Thyroid gland (tissue), 4 donors: ENCODE data around the gene MTCH1. TPM values are rescaled to one million over a fixed set of nuclear protein-coding genes. Genes with fewer than 3 reads are reported as not detected.
A peak's percentile ranks its signal among the peaks of the same experiment; 100 is the strongest.

Source experiments
- DNase-seq, 2 donors: peaks; one replicate each; pipeline ENCODE4 v3.0.0-alpha.2; 2019
- H3K27ac ChIP-seq, 3 donors: fragments of 200-600 bp; sonication (generic); 1 replicate in 2 of 3; 2 replicates in 1 of 3; pipeline ENCODE4 v1.5.1; 2016 to 2019; ENCODE audit warnings: mild to moderate bottlenecking in 1 of 3, moderate library complexity in 1 of 3
- H3K27me3 ChIP-seq: fragments of 200-600 bp; sonication (generic); one replicate; pipeline ENCODE4 v1.5.1; 2019
- H3K36me3 ChIP-seq, 2 donors: fragments of 200-600 bp; sonication (generic); one replicate each; pipeline ENCODE4 v1.5.1; 2016 to 2019
- H3K4me1 ChIP-seq, 2 donors: fragments of 200-600 bp; sonication (generic); one replicate each; pipeline ENCODE4 v1.5.1; 2017 to 2019
- H3K4me3 ChIP-seq, 3 donors: fragments of 200-600 bp; sonication (generic); replicated peaks in 1 of 3; 1 replicate in 2 of 3; 2 replicates in 1 of 3; pipeline ENCODE4 v1.5.1; 2016; ENCODE audit warnings: mild to moderate bottlenecking in 1 of 3
- H3K9me3 ChIP-seq: fragments of 200-600 bp; sonication (generic); one replicate; pipeline ENCODE4 v1.5.1; 2017
- CTCF ChIP-seq, 6 experiments: fragments of 200-600 bp in 3 of 6; fragments of 450-650 bp in 3 of 6; sonication (generic) in 3 of 6; IDR thresholded peaks; one replicate each; pipeline ENCODE4 v1.5.1; 2016 to 2019; ENCODE audit warnings: antibody characterized with exemption in 6 of 6, mild to moderate bottlenecking in 2 of 6, inconsistent platforms in 1 of 6, moderate library complexity in 1 of 6
- POLR2A ChIP-seq, 2 donors: fragments of 450-650 bp; IDR thresholded peaks; one replicate each; pipeline ENCODE4 v1.6.1; 2017; ENCODE audit warnings: antibody characterized with exemption in 2 of 2, mild to moderate bottlenecking in 2 of 2, moderate library complexity in 1 of 2
- WGBS, 2 donors: methylation state at CpG; one replicate each; pipeline ENCODE4 v1.1.5; 2017; 5-methylcytosine and 5-hydroxymethylcytosine counted together
- intact Hi-C: fragments of 100-400 bp; cut with DNase I; formaldehyde crosslinking; loops from one replicate; pipeline ENCODE4 v1.15.1; 2023
- total RNA-seq, 4 donors: library from RNA; depleted of rRNA; stranded (reverse); fragments of >200 nt; gene quantifications; one replicate each; pipeline ENCODE4 v1.2.3, GENCODE V29; 2016

MTCH1 gene
- total RNA-seq, 4 donors from 2014 or later, result 571 to 1,096 (median 866) TPM

- Histone ChIP-seq H3K4me1 (peaks cover 22 to 23% of the 10 kb centered on the region in 2 donors), H3K27me3 (no peaks in the 10 kb centered on the region), H3K9me3 (no peaks in the 10 kb centered on the region), H3K27ac (peak overlapping the region; percentile 38 to 86 (median 72)), H3K36me3 (no peaks in the 10 kb centered on the region), H3K4me3 (no peak overlapping the region)
- no peak for DNase-seq
- TF ChIP-seq CTCF (IDR thresholded peaks at IDR 0.05), result no peak
- TF ChIP-seq POLR2A (IDR thresholded peaks at IDR 0.05), result no peak
- intact Hi-C loops, result loop anchor here (10.0 kb wide), 2 partner anchors 103 to 133 kb away; partner anchors contain the start of gene C6orf89
- 60 to 65% methylated on average over 5 of the region's 5 CpGs for WGBS, 2 donors
Measured at GRCh38 chr6:37017606-37018197, 31.7 kb upstream of the MTCH1 start.

- TF ChIP-seq POLR2A (IDR thresholded peaks at IDR 0.05) (no peak), CTCF (IDR thresholded peaks at IDR 0.05) (no peak)
- whole genome bisulfite sequencing, 2 donors, result 85 to 94% methylated on average over 3 of the region's 3 CpGs
- Histone ChIP-seq H3K27ac (no peak overlapping the region), H3K9me3 (no peaks in the 10 kb centered on the region), H3K4me3 (no peak overlapping the region), H3K36me3 (no peaks in the 10 kb centered on the region), H3K4me1 (peaks cover 27% of the 10 kb centered on the region in 2 donors), H3K27me3 (no peaks in the 10 kb centered on the region)
- intact Hi-C loops, result loop anchor here (10.0 kb wide), 2 partner anchors 102 to 132 kb away; partner anchors contain the start of gene C6orf89
- DNase-seq, result no peak
Measured at GRCh38 chr6:37016995-37017394, 31.0 kb upstream of the MTCH1 start.

- H3K4me1 ChIP-seq, result peaks cover 38 to 42% of the 10 kb centered on the region in 2 donors
- no peaks in the 10 kb centered on the region for H3K27me3 ChIP-seq
- no peak for TF ChIP-seq CTCF (IDR thresholded peaks at IDR 0.05)
- no peak for TF ChIP-seq POLR2A (IDR thresholded peaks at IDR 0.05)
- WGBS, 2 donors, result 96 to 98% methylated on average over 7 to 8 of the region's 9 CpGs
- no peak for DNase-seq
- H3K27ac ChIP-seq, result peak overlapping the region in 1 of 3 donors; percentile 17
- H3K9me3 ChIP-seq, result no peaks in the 10 kb centered on the region
- H3K4me3 ChIP-seq, result no peak overlapping the region
- intact Hi-C loops, result loop anchor here (10.0 kb wide), 2 partner anchors 101 to 131 kb away; partner anchors contain the start of gene C6orf89
- no peaks in the 10 kb centered on the region for H3K36me3 ChIP-seq
Measured at GRCh38 chr6:37015532-37015931, 29.5 kb upstream of the MTCH1 start.

- WGBS, 2 donors, result 93 to 98% methylated on average over 9 to 11 of the region's 12 CpGs
- H3K36me3 ChIP-seq, result no peaks in the 10 kb centered on the region
Measured at GRCh38 chr6:37014667-37015066, 28.7 kb upstream of the MTCH1 start.

More at GRCh38 chr6:37014667-37015066, 28.7 kb upstream of the MTCH1 start:
- Histone ChIP-seq H3K27me3 (no peaks in the 10 kb centered on the region), H3K4me3 (no peak overlapping the region), H3K27ac (no peak overlapping the region), H3K4me1 (peaks cover 45 to 46% of the 10 kb centered on the region in 2 donors), H3K9me3 (no peaks in the 10 kb centered on the region)
- TF ChIP-seq CTCF (IDR thresholded peaks at IDR 0.05) (no peak), POLR2A (IDR thresholded peaks at IDR 0.05) (no peak)
- intact Hi-C loops, result loop anchor here (5.0 to 10.0 kb wide), 3 partner anchors 37 to 130 kb away; partner anchors contain the start of gene C6orf89
- no peak for DNase-seq
